ENCODE measurements around the gene MUC5B.

GRCh38 chr11:1302461-1303125, 79.7 kb downstream of the MUC5B start:
- TF ChIP-seq CTCF (IDR thresholded peaks at IDR 0.05) (no peak), POLR2A (IDR thresholded peaks at IDR 0.05) (no peak)

All from esophagus squamous epithelium (tissue), 4 donors.